Non-pigmented ciliary epithelial cell (primary cell): Measurements from ENCODE around the gene MPHOSPH8.
A peak's percentile ranks its signal among the peaks of the same experiment; 100 is the strongest.
"Not testable (repeated sequence)": the region's sequence is repeated elsewhere in the genome, so short reads cannot be mapped to it uniquely, and the experiment has no call there.

Experiments used
- DNase-seq: peaks from one replicate; pipeline ENCODE4 v3.0.0-alpha.2; 2010; ENCODE audit warnings: low read depth

Gene MPHOSPH8

GRCh38 chr13:19685437-19685836 lies 52.0 kb downstream of the MPHOSPH8 start:
- DNase-seq = no peak

GRCh38 chr13:19691447-19691846 lies 58.0 kb downstream of the MPHOSPH8 start:
- DNase-seq = not testable (repeated sequence)

- no peak for DNase-seq
Observed at GRCh38 chr13:19695428-19695827, 62.0 kb downstream of the MPHOSPH8 start.

DNA sequence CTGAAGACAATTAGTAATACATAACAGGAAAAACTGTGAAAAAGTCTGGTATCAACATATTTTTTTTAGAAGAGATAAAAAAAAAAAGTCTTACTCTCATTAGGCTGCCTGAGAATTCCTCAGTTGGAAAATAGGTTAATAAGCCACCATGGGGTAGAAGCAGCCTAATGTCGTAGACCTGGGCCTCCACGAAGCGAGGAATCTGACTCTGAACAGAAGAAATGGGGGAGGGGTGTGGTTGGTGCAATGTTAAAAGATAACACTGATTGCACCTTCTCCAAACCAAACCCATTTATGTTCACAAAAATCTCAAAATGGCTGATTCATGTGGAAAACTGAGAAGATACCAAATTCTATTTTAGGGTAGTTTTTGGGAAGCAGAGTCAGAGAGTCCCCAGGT lies 62.4 kb downstream of the MPHOSPH8 start:
- no peak for DNase-seq

DNA sequence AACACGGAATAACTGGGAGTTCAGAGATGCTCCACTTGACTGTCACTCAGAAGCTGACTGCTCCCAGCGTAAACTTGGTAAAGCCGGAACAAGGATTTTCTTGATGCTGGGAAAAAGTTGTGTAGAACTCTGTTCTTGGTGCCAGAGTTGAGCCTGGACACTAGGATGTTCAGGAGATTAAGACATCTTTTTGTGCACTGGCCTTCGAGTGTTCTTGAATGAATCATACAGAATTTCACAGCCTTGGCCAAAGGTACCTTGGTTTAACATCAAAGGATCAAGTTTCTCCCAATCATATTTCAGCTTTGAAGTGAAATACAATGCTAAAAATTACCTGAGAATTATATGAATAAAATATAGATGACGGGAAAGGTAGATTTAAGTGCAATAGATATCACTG lies 67.5 kb downstream of the MPHOSPH8 start:
- not testable (repeated sequence) for DNase-seq

- DNase-seq = not testable (repeated sequence)
Observed at GRCh38 chr13:19701619-19702018, 68.2 kb downstream of the MPHOSPH8 start.

- not testable (repeated sequence) for DNase-seq
Observed at GRCh38 chr13:19704256-19704655, 70.8 kb downstream of the MPHOSPH8 start.

- DNase-seq = not testable (repeated sequence)
Observed at GRCh38 chr13:19709039-19709438, 75.6 kb downstream of the MPHOSPH8 start.

- DNase-seq = not testable (repeated sequence)
Observed at GRCh38 chr13:19709782-19710181, 76.3 kb downstream of the MPHOSPH8 start.

DNA sequence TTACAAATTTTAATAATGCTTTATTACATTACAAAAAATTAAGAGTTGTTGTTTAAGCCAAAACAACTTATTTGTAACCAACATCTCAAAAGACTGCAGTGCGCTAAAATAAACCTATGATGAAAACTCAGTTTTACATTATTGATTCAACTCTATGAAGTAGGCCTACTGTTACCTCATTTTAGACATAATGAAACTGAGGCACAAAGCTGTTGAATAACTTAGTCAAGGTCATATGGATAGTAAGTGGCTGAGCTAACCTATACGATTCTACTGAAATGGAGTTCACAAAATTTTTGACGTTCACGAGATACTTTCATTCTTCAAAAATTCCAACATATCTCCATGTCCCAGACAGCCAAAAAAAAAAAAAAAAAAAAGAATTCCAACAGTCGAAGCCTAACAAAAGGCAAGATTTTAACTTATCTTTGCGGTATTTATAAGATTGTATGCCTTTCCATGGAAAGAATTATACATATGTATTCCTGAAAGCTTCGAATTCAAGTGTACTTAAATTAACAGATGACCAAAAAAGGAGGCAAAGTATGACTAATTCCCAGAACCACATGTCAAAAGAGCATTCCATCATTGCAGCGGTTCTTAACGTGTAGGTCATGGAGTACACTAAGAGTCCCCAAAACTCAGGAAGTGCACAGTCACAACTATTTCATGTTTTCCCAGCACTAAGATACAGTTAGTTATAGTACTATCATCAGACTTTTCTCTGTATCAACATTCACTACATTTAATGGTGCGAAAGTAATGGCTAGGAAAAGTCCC lies 79.9 kb downstream of the MPHOSPH8 start:
- DNase-seq = peak; percentile 77

DNA sequence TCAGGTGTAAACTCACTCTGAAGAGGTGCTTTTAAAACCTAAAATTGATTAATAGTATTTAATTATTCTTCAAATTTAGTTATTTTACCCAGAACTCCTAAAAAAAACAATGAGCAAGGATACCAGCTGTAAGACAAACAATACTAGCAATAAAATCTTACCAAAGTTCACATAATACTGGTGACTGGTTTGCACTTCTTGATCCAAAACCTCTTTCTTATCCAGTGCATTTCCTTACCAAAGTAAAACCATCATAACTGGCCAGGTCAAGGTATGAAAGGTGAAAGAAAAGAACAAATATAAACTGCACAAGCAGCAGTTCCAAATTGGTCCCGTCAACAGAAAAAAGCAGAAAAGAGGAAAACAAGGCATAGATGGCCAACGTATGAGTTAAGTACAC lies 86.6 kb downstream of the MPHOSPH8 start:
- DNase-seq = no peak
